Body of pancreas (tissue), 4 donors: ENCODE measurements around the gene CCR2. TPM values are rescaled to one million over a fixed set of nuclear protein-coding genes. Genes with fewer than 3 reads are reported as not detected.
A peak's percentile ranks its signal among the peaks of the same experiment; 100 is the strongest.
"Not testable (repeated sequence)": the region's sequence is repeated elsewhere in the genome, so short reads cannot be mapped to it uniquely, and the experiment has no call there.

Source experiments
- ATAC-seq: fragments of 150-250 bp; one replicate; pipeline ENCODE4 v1.9.1; 2016
- DNase-seq, 4 donors: peaks; one replicate each; pipeline ENCODE4 v3.0.0-alpha.2; 2019
- H3K27ac ChIP-seq, 4 donors: fragments of 200-600 bp; sonication (generic); 1 replicate in 3 of 4; 2 replicates in 1 of 4; pipeline versions ENCODE4 v1.5.1 to v1.6.1; 2016 to 2019; ENCODE audit warnings: mild to moderate bottlenecking in 1 of 4, mixed read lengths in 1 of 4, moderate library complexity in 1 of 4
- H3K27me3 ChIP-seq, 2 donors: fragments of 200-600 bp; sonication (generic); one replicate each; pipeline ENCODE4 v1.6.0; 2016; ENCODE audit warnings: mild to moderate bottlenecking in 1 of 2
- H3K36me3 ChIP-seq, 2 donors: fragments of 200-600 bp; sonication (generic); replicated peaks in 1 of 2; 2 replicates each; pipeline ENCODE4 v1.5.1; 2016; ENCODE audit warnings: low read depth in 2 of 2; ENCODE audit not compliant: insufficient read depth in 1 of 2
- H3K4me1 ChIP-seq: fragments of 200-600 bp; sonication (generic); one replicate; pipeline ENCODE4 v1.6.0; 2016
- H3K4me3 ChIP-seq, 2 donors: fragments of 200-600 bp; sonication (generic); 1 replicate in 1 of 2; 2 replicates in 1 of 2; pipeline ENCODE4 v1.5.1; 2016 to 2019
- H3K9me3 ChIP-seq, 3 donors: fragments of 200-600 bp; sonication (generic); 1 replicate in 2 of 3; 2 replicates in 1 of 3; pipeline ENCODE4 v1.5.1; 2016
- POLR2A ChIP-seq, 3 donors: fragments of 450-650 bp; IDR thresholded peaks; one replicate each; pipeline ENCODE4 v1.6.1; 2016; ENCODE audit warnings: antibody characterized with exemption in 3 of 3, mild to moderate bottlenecking in 2 of 3
- WGBS, 2 donors: methylation state at CpG; one replicate each; pipeline ENCODE4 v1.1.5; 2017; 5-methylcytosine and 5-hydroxymethylcytosine counted together
- intact Hi-C: fragments of 100-400 bp; cut with DNase I; formaldehyde crosslinking; loops from one replicate; pipeline ENCODE4 v1.15.1; 2023
- total RNA-seq, 2 donors: library from RNA; depleted of rRNA; stranded (reverse); fragments of >200 nt; gene quantifications; one replicate each; pipeline ENCODE4 v1.1.0, GENCODE V29; 2016
- TF ChIP-seq, protein P1 (sequence below), 7 experiments: fragments of 450-650 bp in 4 of 7; fragments of 200-600 bp in 3 of 7; sonication (generic) in 3 of 7; IDR thresholded peaks; one replicate each; pipeline ENCODE4 v1.5.1; 2016 to 2019; ENCODE audit warnings: antibody characterized with exemption in 7 of 7

Gene CCR2
- total RNA-seq, 2 donors from 2014 or later: 1.8 to 7.9 TPM

DNA sequence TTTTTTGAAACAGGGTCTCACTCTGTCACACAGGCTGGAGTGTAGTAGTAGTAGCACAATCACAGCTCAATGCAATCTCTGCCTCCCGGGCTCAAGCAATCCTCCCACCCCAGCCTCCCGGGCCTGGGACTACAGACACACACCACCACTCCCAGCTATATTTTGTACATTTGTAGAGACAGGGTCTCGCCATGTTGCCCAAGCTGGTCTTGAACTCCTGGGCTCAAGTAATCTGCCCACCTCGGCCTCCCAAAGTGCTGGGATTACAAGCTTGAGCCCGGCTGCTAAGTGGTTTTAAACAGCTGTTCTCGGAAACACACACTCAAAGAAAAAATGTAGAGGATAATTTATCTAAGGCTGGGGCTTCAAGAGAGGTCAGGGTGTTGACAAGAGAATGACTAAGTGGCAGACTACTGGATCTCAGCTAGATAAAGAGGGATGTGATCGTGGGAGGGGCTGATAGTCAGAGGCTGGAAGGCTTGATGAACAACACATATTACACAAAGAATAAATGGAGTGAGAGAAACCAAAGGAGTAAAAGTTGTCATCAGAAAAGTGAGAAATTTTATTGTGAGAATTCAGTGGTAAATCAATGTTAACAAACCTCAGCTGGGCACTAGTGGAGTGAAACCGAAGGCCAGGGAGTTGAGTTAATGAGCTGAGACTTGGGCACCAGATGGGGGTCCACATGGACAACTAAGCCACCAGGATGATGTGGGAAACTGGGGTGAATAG, 46.3 kb downstream of the CCR2 start:
- H3K27ac ChIP-seq: no peak overlapping the region
- ATAC-seq (no peak), DNase-seq (no peak)
- intact Hi-C loops: no loop called here
- H3K27me3 ChIP-seq: no peaks in the 10 kb centered on the region
- no peak overlapping the region for H3K4me3 ChIP-seq
- peaks cover 12% of the 10 kb centered on the region for H3K4me1 ChIP-seq
- H3K9me3 ChIP-seq: no peaks in the 10 kb centered on the region
- no peaks in the 10 kb centered on the region for H3K36me3 ChIP-seq
- 81 to 86% methylated on average over 8 of the region's 8 CpGs for WGBS, 2 donors
- TF ChIP-seq, protein P1, sequence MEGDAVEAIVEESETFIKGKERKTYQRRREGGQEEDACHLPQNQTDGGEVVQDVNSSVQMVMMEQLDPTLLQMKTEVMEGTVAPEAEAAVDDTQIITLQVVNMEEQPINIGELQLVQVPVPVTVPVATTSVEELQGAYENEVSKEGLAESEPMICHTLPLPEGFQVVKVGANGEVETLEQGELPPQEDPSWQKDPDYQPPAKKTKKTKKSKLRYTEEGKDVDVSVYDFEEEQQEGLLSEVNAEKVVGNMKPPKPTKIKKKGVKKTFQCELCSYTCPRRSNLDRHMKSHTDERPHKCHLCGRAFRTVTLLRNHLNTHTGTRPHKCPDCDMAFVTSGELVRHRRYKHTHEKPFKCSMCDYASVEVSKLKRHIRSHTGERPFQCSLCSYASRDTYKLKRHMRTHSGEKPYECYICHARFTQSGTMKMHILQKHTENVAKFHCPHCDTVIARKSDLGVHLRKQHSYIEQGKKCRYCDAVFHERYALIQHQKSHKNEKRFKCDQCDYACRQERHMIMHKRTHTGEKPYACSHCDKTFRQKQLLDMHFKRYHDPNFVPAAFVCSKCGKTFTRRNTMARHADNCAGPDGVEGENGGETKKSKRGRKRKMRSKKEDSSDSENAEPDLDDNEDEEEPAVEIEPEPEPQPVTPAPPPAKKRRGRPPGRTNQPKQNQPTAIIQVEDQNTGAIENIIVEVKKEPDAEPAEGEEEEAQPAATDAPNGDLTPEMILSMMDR (IDR thresholded peaks at IDR 0.05): no peak
- TF ChIP-seq POLR2A (IDR thresholded peaks at IDR 0.05): no peak

DNA sequence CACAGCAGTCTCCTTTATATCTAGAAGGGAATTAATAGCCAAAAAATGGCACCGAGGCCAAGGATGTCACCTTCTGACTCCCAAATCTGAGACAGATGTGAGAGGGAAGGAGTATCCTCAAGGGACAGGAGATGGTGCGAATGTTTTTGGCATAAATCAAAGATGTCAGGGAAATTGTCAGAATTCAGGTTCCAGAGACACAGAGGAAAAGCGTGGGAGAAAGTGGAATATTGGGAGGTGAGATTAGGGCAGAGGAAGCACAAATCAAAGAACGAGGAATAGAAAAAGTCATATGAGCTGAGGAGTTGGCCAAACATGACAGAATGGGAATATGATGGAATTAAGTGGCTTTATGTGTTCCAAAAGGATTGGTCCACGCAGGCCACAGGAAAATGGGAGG, 46.9 kb downstream of the CCR2 start:
- H3K27me3 ChIP-seq: no peaks in the 10 kb centered on the region
- intact Hi-C loops: no loop called here
- H3K36me3 ChIP-seq: no peaks in the 10 kb centered on the region
- no peak for DNase-seq
- ATAC-seq: no peak
- peaks cover 18% of the 10 kb centered on the region for H3K4me1 ChIP-seq
- no peaks in the 10 kb centered on the region for H3K9me3 ChIP-seq
- no peak overlapping the region for H3K27ac ChIP-seq
- 83 to 92% methylated on average over 5 of the region's 5 CpGs for WGBS, 2 donors
- no peak overlapping the region for H3K4me3 ChIP-seq
- TF ChIP-seq POLR2A (IDR thresholded peaks at IDR 0.05): no peak
- TF ChIP-seq, protein P1 (IDR thresholded peaks at IDR 0.05): no peak

DNA sequence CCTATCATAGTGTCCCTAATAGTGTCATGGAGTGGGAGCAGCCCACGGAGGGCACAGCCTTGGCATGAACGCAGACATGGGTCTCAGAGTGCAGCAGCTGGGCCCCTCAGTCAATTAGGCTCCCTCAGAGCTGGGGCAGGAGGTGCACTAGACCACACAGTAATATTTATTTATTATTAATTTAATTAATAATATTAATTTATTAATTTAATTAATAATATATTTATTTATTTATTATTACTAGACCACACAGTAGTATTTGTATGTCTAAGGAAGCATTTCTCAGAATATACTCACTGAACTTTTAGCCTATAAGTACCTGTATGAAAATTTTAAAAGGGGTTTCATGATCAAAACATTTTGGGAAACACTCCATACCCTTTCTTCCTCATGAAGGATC, 47.7 kb downstream of the CCR2 start:
- Histone ChIP-seq H3K27ac (no peak overlapping the region), H3K36me3 (no peaks in the 10 kb centered on the region), H3K9me3 (no peaks in the 10 kb centered on the region), H3K4me3 (no peak overlapping the region), H3K27me3 (no peaks in the 10 kb centered on the region), H3K4me1 (peaks cover 26% of the 10 kb centered on the region)
- no peak for DNase-seq
- no peak for ATAC-seq
- TF ChIP-seq, protein P1 (IDR thresholded peaks at IDR 0.05): no peak
- TF ChIP-seq POLR2A (IDR thresholded peaks at IDR 0.05): no peak
- 86 to 100% methylated on average over 2 of the region's 2 CpGs for WGBS, 2 donors
- intact Hi-C loops: no loop called here

- H3K36me3 ChIP-seq, H3K27me3 ChIP-seq, H3K9me3 ChIP-seq, ATAC-seq, DNase-seq, H3K4me3 ChIP-seq, intact Hi-C loops, H3K27ac ChIP-seq: not testable (repeated sequence)
- peaks cover 30% of the 10 kb centered on the region for H3K4me1 ChIP-seq
- WGBS, 2 donors: 86 to 88% methylated on average over 4 of the region's 4 CpGs
Observed at GRCh38 chr3:46402902-46403301, 49.0 kb downstream of the CCR2 start.

DNA sequence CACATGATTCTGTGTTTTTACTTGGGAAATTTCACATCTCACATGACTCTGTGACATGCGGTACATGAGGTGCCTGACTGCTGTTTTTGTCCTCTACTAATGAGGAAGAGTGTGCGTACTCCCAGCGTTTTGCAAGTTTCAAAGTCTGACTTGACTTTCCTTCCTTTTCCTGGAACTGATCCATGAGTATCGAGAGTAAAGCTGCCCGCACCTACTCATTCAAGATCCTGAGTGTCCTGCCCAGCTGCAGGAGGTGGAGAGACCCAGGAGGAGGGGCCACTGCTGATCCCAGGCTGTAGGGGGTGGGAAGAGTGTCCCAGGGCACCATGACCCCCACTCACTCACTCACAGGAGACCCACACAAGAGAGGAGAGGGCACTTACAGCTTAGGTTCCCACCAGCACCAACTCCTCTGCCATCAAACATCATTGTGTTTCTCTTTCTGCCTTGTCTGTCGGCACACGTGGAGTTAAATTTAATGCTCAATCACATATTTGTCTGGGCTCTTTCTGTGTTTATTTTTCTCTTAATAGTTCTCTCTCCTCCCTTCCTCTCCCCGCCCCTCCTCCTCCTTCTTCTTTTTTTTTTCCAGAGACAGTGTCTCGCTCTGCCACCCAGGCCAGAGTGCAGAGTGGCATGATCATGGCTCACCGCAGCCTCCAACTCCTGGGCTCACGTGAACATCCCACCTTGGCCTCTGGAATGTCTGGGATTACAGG, 51.5 kb downstream of the CCR2 start:
- DNase-seq: peak; percentile 19 to 72 (median 34)
- TF ChIP-seq, protein P1 (IDR thresholded peaks at IDR 0.05): no peak

More for the DNA sequence above, 51.5 kb downstream of the CCR2 start:
- no peaks in the 10 kb centered on the region for H3K36me3 ChIP-seq
- ATAC-seq: peak; percentile 49
- WGBS, 2 donors: 6 to 7% methylated on average over 10 to 11 of the region's 11 CpGs
- no peaks in the 10 kb centered on the region for H3K9me3 ChIP-seq
- no peak overlapping the region for H3K4me3 ChIP-seq
- H3K27ac ChIP-seq: peak overlapping the region in 3 of 4 donors; percentile 48 to 78 (median 62)
- peaks cover 30% of the 10 kb centered on the region for H3K4me1 ChIP-seq
- no peaks in the 10 kb centered on the region for H3K27me3 ChIP-seq
- intact Hi-C loops: no loop called here
